Activated CD8-positive, alpha-beta memory T cell treated with anti-CD3 and anti-CD28 coated beads, Interleukin-2, amount 50 U/mL, for 48 hours (primary cell): ENCODE measurements around the gene LRRC8D.
"Not testable (repeated sequence)": the region's sequence is repeated elsewhere in the genome, so short reads cannot be mapped to it uniquely, and the experiment has no call there.

Source experiments
- DNase-seq: peaks from one replicate; pipeline ENCODE4 v3.0.0-alpha.2; 2020

The LRRC8D gene

DNA sequence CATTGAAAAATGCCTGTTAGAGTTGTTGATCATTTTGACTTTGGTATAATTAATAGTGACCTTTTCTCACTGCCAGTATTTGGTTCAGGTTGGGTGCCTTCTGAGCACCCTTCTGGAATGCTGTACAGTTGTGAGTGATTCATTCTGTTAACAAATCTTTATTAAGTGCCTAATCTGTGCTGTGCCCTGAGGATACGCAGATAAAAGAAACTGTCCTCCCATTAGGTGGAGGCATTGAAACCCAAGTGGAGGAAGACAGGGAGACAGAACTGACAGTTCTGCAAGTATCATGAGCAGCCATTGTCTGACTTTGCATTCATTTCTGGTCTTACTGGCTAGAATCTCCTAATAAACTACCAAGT lies 97.9 kb downstream of the LRRC8D start:
- DNase-seq, result no peak

GRCh38 chr1:89919174-89919573 lies 98.3 kb downstream of the LRRC8D start:
- DNase-seq, result no peak

- DNase-seq, result no peak
Observed at GRCh38 chr1:89922911-89923310, 102.1 kb downstream of the LRRC8D start.

DNA sequence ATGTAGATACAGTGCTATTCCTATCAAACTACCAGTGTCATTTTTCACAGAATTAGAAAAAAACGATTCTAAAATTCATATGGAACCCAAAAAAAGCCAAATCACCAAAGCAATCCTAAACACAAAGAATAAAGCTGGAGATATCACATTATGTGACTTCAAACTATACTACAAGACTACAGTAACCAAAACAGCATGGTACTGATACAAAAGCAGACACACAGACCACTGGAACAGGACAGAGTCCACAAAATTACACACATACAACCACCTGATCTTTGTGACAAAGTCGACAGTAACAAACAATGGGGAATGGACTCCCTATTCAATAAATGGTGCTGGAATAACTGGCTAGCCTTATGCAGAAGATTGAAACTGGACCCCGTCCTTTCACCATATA lies 102.7 kb downstream of the LRRC8D start:
- no peak for DNase-seq

DNA sequence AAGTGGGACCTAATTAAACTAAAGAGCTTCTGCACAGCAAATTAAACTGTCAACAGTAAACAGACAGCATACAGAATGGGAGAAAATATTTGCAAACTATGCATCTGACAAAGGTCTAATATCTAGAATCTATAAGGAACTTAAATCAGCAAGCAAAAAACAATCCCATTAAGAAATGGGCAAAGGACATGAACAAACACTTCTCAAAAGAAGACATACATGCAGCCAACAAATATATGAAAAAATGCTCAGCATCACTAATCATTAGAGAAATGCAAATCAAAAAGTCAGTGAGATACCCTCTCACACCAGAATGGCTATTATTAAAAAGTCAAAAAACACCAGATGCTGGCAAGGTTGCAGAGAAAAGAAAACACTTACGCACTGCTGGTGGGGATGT lies 103.2 kb downstream of the LRRC8D start:
- not testable (repeated sequence) for DNase-seq

DNA sequence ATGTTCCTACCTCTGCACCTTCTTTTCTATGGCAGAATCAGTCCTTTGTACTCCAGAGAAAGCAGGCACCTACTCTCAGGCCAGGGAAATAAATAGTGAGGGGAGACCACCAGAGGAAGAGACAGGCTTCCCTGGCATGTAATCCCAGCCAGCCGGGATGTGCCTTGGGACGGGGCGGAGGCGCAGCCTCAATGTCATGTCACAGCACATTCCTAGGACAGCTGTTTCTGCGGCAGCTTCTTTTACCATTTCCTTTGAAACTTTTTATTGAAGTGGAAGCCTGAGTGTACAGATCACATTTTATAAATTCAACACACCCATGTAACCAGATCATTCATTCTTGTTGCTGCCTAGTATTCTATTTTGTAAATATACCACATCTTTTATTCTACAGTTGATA lies 106.2 kb downstream of the LRRC8D start:
- no peak for DNase-seq

GRCh38 chr1:89927478-89927877 lies 106.6 kb downstream of the LRRC8D start:
- DNase-seq, result no peak

DNA sequence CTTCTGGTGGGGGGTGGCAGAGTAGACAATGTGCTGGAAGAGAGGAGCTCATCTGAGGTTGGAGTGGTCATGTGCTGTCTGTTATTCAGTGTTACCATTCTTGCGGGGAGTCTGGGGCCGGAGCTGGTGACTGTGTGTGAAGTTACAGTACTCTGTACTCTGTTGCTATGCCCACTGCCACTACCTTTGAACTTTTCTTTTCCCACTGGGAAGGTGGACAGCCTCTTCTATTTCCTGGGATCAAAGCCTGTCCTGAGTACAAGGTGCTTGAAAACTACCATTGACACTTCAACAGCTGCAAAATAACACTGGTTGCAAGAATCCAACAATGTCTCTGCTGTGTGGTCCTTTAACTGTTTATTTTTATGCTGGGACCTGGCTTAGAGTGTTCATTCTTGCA lies 107.7 kb downstream of the LRRC8D start:
- no peak for DNase-seq

GRCh38 chr1:89929467-89930063 lies 108.7 kb downstream of the LRRC8D start:
- no peak for DNase-seq

DNA sequence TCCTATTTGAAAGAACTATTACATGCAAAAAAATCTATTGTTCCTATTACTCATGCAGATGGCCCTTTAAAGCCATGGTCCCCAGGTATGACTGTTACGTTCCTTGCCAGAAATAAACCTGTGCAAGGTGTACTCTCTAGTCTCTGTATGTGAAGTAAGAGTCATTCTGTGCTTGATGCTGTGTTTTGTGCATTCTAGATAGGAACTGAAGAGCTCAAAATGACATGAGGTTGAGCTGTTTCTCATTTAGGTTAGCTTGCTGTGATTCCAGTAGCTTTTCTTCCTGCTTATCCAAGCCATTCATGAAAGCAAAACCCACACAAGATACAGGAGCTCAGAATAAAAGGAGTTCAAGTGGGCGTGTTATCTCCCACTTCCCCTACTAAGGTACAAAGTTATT lies 109.7 kb downstream of the LRRC8D start:
- no peak for DNase-seq

DNA sequence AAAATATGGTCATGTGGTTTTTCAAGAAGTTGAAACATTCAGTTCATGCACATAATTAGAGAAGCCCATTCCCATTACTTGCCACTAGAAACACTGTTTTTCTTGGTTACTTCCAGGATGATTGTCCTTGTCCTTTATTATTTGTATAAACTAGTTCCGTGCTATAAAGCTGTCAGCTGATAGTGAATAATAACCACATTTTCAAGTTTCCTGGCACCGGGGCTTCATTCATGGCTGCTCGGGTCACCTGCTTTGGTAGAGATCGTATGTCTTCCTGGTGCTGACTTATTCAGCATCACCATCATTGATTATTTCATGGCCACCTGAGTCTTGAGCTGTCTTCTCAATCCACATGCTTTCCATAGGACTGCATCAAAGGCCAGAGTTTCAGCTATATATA lies 111.1 kb downstream of the LRRC8D start:
- no peak for DNase-seq

- DNase-seq, result no peak
Observed at GRCh38 chr1:89932598-89933364, 111.9 kb downstream of the LRRC8D start.

DNA sequence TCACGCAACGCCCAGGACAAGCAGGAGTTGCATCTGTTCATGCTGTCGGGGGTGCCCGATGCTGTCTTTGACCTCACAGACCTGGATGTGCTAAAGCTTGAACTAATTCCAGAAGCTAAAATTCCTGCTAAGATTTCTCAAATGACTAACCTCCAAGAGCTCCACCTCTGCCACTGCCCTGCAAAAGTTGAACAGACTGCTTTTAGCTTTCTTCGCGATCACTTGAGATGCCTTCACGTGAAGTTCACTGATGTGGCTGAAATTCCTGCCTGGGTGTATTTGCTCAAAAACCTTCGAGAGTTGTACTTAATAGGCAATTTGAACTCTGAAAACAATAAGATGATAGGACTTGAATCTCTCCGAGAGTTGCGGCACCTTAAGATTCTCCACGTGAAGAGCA lies 113.6 kb downstream of the LRRC8D start:
- no peak for DNase-seq

GRCh38 chr1:89935235-89935634 lies 114.4 kb downstream of the LRRC8D start:
- DNase-seq, result no peak

DNA sequence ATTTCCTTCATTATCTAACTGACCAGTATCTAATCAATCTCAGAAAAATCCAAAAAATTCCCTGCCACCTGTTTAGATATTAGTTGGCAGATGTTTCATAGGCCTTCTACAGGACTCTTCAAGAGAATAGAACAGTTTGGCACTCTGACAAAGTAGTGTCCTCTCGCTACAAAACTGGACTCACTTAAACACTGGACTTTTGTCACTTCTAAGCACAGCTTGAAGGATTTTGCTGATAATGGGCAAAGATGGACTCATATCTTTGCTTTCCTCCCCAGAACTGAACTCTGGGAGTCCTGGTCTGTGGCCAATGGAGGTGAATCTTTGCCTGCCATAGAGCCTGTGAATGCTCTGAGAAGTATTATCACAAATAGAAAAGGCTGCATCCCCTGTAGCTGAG lies 115.9 kb downstream of the LRRC8D start:
- DNase-seq, result no peak

- DNase-seq, result no peak
Observed at GRCh38 chr1:89938171-89939055, 117.6 kb downstream of the LRRC8D start.

DNA sequence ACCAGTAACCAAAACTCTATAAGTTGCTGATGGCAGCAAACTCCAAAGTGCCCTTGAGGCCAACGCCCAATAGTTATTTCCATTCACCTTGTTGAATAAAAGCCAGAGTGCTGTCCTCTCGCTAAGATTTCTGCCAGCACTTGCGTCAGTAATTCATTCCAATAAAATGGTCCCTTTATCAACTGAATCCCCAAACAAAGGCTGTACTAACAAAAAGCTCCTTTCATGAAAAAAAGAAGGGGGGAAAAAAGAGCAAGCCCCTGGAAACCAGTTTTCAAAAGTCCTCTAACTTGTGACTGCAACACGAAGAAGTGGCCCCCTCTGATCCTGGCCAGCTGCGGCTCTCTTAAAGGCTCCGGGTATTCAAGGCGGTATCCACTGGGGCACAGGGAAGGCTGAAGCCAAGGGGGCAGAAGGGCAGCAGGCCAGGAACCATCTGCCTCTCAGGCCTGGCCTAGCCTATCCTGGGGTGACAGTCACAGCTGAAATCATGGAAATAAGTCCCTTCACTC lies 118.3 kb downstream of the LRRC8D start:
- DNase-seq, result no peak

DNA sequence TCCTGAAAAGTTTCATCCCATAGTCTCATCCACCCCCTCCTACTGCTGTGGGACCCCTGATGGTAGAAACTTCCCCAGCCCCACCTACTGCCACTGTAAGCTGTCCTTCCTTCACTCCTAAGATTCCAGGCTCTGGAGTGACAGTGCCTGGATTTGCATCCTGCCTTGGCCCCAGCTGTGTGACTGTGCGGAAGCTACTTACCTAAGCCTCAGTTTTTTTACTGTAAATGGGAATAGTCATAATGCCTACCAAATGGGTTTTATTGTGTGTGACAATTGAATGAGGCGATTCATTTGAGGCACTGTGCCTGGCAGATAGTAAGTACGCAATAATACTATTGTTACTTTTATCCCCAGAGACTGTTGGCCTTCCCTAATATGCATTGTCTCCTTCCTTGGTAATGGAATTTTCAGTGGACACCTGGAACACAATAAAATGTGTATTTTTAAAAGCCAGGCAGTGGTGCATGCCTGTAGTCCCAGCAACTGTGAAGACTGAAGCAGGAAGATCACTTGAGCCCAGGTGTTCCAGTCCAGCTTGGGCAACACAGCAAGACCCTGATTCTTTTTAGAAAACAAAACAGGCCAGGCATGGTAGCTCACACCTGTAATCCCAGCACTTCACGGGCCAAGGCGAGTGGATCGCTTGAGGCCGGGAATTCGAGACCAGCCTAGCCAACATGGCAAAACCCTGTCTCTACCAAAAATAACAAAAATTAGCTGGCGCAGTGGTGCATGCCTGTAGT lies 119.0 kb downstream of the LRRC8D start:
- no peak for DNase-seq

DNA sequence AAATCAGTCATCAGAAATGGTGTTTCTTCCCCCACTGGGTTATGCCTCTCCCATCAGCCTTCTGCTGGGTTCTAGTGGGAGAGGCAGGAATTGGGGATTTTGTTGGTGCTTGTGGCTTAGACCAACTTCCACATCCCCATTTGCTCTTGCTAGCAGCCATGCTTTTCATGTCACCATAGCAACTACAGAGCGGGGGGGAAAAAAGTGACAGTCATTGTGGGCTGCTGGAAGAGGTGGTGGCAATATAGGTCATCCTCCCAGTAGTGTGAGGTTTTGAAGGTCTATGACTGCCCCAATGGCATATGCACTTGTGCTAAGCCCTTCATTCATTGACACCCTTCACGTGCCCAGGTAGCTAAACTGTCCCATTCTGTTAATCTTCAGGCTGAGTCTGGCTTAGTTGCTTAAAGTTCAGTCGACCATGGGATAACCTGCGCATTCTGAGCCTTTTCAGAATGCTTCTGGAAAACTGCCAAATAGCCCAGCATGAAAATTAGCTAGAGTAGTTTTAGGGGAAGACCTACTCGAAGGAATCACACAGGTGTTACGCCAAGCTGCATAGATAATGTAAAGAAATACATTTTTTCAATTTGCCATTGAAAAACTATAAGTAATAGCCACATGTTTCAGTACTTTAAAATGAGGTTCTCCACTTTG lies 120.4 kb downstream of the LRRC8D start:
- DNase-seq, result no peak

GRCh38 chr1:89942014-89942413 lies 121.2 kb downstream of the LRRC8D start:
- no peak for DNase-seq

- DNase-seq, result no peak
Observed at GRCh38 chr1:89942825-89943658, 122.2 kb downstream of the LRRC8D start.
